ENCODE results near the gene ADRA2A.

GRCh38 chr10:111130471-111130870, 53.6 kb downstream of the ADRA2A start:
- TF ChIP-seq CTCF (IDR thresholded peaks at IDR 0.05), result no peak
- no peak for TF ChIP-seq POLR2AphosphoS5 (IDR thresholded peaks at IDR 0.05; ENCODE audit: low read depth, low read length)

Data from Panc1 (cell line).